Coronary artery (tissue), 2 donors: ENCODE measurements around the gene USP9X.
"Not testable (repeated sequence)": the region's sequence is repeated elsewhere in the genome, so short reads cannot be mapped to it uniquely, and the experiment has no call there.

Source experiments
- DNase-seq: peaks from one replicate; pipeline ENCODE4 v3.0.0-alpha.2; 2017; ENCODE audit warnings: low spot score
- H3K27ac ChIP-seq, 2 donors: fragments of 200-600 bp; sonication (generic); one replicate each; pipeline ENCODE4 v1.5.1; 2016 to 2019
- H3K4me3 ChIP-seq: fragments of 200-600 bp; sonication (generic); 2 replicates; pipeline ENCODE4 v1.5.1; 2016; ENCODE audit warnings: mild to moderate bottlenecking, moderate library complexity
- CTCF ChIP-seq: fragments of 200-600 bp; sonication (generic); IDR thresholded peaks from one replicate; pipeline ENCODE4 v1.5.1; 2019; ENCODE audit warnings: antibody characterized with exemption

Gene USP9X

GRCh38 chrX:41224605-41225004 is 139.4 kb downstream of the USP9X start:
- no peak overlapping the region for H3K27ac ChIP-seq
- H3K4me3 ChIP-seq: no peak overlapping the region
- no peak for TF ChIP-seq CTCF
- DNase-seq: no peak

GRCh38 chrX:41233988-41234387 is 148.7 kb downstream of the USP9X start:
- Histone ChIP-seq H3K27ac (no peak overlapping the region), H3K4me3 (no peak overlapping the region)
- no peak for DNase-seq
- TF ChIP-seq CTCF: no peak

- H3K27ac ChIP-seq: not testable (repeated sequence)
Observed at GRCh38 chrX:41234471-41234870, 149.2 kb downstream of the USP9X start.

GRCh38 chrX:41234962-41235361 is 149.7 kb downstream of the USP9X start:
- TF ChIP-seq CTCF: no peak
- no peak overlapping the region for H3K4me3 ChIP-seq

More at GRCh38 chrX:41234471-41234870, 149.2 kb downstream of the USP9X start:
- not testable (repeated sequence) for DNase-seq, H3K4me3 ChIP-seq

GRCh38 chrX:41236629-41237028 is 151.4 kb downstream of the USP9X start:
- no peak overlapping the region for H3K4me3 ChIP-seq
- no peak for TF ChIP-seq CTCF
- no peak for DNase-seq
- no peak overlapping the region for H3K27ac ChIP-seq

More at GRCh38 chrX:41234962-41235361, 149.7 kb downstream of the USP9X start:
- DNase-seq: no peak
- no peak overlapping the region for H3K27ac ChIP-seq

- Histone ChIP-seq H3K4me3 (no peak overlapping the region), H3K27ac (no peak overlapping the region)
- no peak for TF ChIP-seq CTCF
- DNase-seq: no peak
Observed at GRCh38 chrX:41240509-41240908, 155.3 kb downstream of the USP9X start.

GRCh38 chrX:41241962-41242361 is 156.7 kb downstream of the USP9X start:
- Histone ChIP-seq H3K4me3 (no peak overlapping the region), H3K27ac (no peak overlapping the region)
- no peak for TF ChIP-seq CTCF
- no peak for DNase-seq

GRCh38 chrX:41245641-41246040 is 160.4 kb downstream of the USP9X start:
- DNase-seq: no peak
- no peak overlapping the region for H3K4me3 ChIP-seq
- TF ChIP-seq CTCF: no peak
- H3K27ac ChIP-seq: no peak overlapping the region
